Measurements from ENCODE around the gene ZNF394. TPM values are rescaled to one million over a fixed set of nuclear protein-coding genes. Genes with fewer than 3 reads are reported as not detected.
"Not testable (repeated sequence)": the region's sequence is repeated elsewhere in the genome, so short reads cannot be mapped to it uniquely, and the experiment has no call there.

ZNF394 gene
- 14.2 TPM for polyA plus RNA-seq (2013, experiment 1 of 2)
- polyA plus RNA-seq (2013, experiment 2 of 2): 13.1 TPM

DNA sequence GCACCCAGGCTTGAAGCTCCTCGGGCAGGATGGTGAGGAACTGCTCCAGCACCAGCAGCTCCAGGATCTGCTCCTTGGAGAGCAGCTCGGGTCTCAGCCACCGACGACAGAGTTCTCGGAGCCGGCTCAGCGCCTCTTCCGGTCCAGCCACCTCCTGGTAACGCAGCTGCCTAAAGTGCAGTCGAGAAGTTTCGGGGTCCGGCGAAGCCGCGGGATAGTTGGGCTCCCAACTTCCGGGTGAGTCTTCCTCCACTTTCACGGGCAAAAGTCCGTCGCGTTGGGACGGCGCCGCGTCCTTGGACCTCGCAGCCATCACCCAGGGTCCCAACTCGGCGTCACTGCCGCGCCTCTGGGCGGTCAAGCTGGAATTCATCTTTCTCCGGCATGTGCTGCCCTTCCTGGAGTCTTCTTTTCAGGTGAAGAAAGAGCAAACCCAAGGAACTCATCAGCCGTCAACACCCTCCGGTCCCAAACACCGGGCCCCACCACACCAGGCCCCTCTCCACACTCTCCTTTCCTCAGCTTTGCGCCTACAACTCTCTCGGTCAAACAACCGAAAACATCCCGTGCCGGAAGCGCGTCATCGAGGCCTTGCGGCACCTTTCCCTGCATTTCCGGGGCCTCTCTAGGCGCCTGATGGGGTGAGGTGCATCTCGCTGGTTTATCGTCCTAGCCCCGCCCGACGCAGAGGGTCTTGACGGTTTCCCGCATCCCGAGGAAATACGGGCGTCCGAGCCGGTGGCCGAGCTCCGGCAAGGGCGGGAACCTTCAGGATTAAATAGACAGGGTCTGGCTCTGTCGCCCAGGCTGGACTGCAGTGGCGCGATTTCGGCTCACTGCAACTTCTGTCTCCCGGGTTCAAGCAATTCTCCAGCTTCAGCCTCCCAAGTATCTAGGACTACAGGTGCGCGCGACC, at the start of gene ZNF394:
ZNF394 (minus strand) TSS at position 561 of the 916 bp plus-strand sequence; CDS start at position 373, 188 bp downstream.
- WGBS, 2 experiments (ENCODE audit: insufficient coverage in 2 of 2): 0 to 1% methylated on average over 56 to 63 of the region's 68 CpGs
- Histone ChIP-seq H3K9me3 (ENCODE audit: control insufficient read depth, low read length) (no peaks in the 10 kb centered on the region), H3K4me1 (ENCODE audit: control insufficient read depth, insufficient read depth, low read length, poor library complexity, severe bottlenecking) (peaks cover 4% of the 10 kb centered on the region), H3K27ac (ENCODE audit: low read depth, low read length, severe bottlenecking) (peak within 1 kb of the TSS; percentile 91), H3K36me3 (ENCODE audit: control insufficient read depth, insufficient read depth, low read length) (peaks cover 30% of the 10 kb centered on the region), H3K4me3 (ENCODE audit: extremely low read depth, insufficient read depth, low read length, poor library complexity, severe bottlenecking) (peak within 1 kb of the TSS; percentile 98)

DNA sequence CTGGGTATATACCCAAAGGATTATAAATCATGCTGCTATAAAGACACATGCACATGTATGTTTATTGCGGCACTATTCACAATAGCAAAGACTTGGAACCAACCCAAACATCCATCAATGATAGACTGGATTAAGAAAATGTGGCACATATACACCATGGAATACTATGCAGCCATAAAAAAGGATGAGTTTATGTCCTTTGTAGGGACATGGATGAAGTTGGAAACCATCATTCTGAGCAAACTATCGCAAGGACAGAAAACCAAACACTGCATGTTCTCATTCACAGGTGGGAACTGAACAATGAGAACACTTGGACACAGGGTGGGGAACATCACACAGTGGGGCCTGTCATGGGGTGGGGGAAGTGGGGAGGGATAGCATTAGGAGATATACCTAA, 49.5 kb upstream of the ZNF394 start:
- not testable (repeated sequence) for H3K27ac ChIP-seq (ENCODE audit: low read depth, low read length, severe bottlenecking); H3K4me3 ChIP-seq (ENCODE audit: extremely low read depth, insufficient read depth, low read length, poor library complexity, severe bottlenecking); H3K4me1 ChIP-seq (ENCODE audit: control insufficient read depth, insufficient read depth, low read length, poor library complexity, severe bottlenecking); H3K9me3 ChIP-seq (ENCODE audit: control insufficient read depth, low read length)
- peaks cover 38% of the 10 kb centered on the region for H3K36me3 ChIP-seq (ENCODE audit: control insufficient read depth, insufficient read depth, low read length)
- no CpG with 5 or more reads among the region's 2 CpGs for WGBS, 2 experiments (ENCODE audit: insufficient coverage in 2 of 2)

- Histone ChIP-seq H3K36me3 (ENCODE audit: control insufficient read depth, insufficient read depth, low read length) (peaks cover 30% of the 10 kb centered on the region), H3K9me3 (ENCODE audit: control insufficient read depth, low read length) (peaks cover 25% of the 10 kb centered on the region)
- not testable (repeated sequence) for H3K4me1 ChIP-seq (ENCODE audit: control insufficient read depth, insufficient read depth, low read length, poor library complexity, severe bottlenecking); H3K4me3 ChIP-seq (ENCODE audit: extremely low read depth, insufficient read depth, low read length, poor library complexity, severe bottlenecking); H3K27ac ChIP-seq (ENCODE audit: low read depth, low read length, severe bottlenecking)
- WGBS, 2 experiments (ENCODE audit: insufficient coverage in 2 of 2): 91 to 100% methylated on average over 2 to 4 of the region's 5 CpGs
Measured at GRCh38 chr7:99545308-99545707, 45.2 kb upstream of the ZNF394 start.

DNA sequence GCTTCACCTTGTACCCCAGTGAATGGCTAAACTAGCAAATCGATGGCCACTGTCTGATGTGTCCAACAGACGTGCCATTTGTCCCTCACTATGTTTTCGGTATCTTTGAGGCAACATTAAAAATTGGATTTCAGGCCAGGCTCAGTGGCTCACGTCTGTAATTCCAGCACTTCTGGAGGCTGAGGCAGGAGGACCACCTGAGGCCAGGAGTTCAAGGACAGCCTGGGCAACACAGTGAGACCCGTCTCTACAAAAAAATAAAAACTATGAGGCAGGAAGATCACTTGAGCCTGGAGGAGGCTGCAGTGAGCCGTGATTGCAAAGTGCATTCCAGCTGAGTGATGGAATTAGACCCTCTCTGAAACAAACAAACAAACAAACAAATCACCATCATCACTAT, 43.8 kb upstream of the ZNF394 start:
- Histone ChIP-seq H3K4me3 (ENCODE audit: extremely low read depth, insufficient read depth, low read length, poor library complexity, severe bottlenecking) (no peak overlapping the region), H3K27ac (ENCODE audit: low read depth, low read length, severe bottlenecking) (no peak overlapping the region), H3K9me3 (ENCODE audit: control insufficient read depth, low read length) (peaks cover 26% of the 10 kb centered on the region), H3K4me1 (ENCODE audit: control insufficient read depth, insufficient read depth, low read length, poor library complexity, severe bottlenecking) (no peaks in the 10 kb centered on the region), H3K36me3 (ENCODE audit: control insufficient read depth, insufficient read depth, low read length) (peaks cover 30% of the 10 kb centered on the region)
- WGBS, 2 experiments (ENCODE audit: insufficient coverage in 2 of 2): 91 to 95% methylated on average over 5 to 6 of the region's 6 CpGs

- Histone ChIP-seq H3K4me3 (ENCODE audit: extremely low read depth, insufficient read depth, low read length, poor library complexity, severe bottlenecking) (no peak overlapping the region), H3K27ac (ENCODE audit: low read depth, low read length, severe bottlenecking) (no peak overlapping the region)
- WGBS, 2 experiments (ENCODE audit: insufficient coverage in 2 of 2): 93 to 97% methylated on average over 32 to 34 of the region's 34 CpGs
Measured at GRCh38 chr7:99543081-99543671, 43.1 kb upstream of the ZNF394 start.

DNA sequence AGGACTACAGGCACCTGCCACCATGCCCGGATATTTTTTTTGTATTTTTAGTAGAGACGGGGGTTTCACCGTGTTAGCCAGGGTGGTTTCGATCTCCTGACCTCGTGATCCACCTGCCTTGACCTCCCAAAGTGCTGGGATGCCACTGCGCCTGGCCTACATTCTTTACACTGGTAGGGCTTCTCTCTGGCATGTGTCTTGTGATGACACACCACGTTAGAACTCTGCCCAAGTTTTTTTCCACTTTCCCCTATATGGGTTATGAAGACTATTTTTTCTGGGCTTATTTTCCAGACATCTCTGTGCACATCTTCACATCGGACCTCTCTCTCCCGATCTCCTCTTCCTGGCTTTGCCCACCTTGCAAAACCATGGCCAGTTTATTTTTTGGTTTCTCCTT, 41.1 kb upstream of the ZNF394 start:
- H3K27ac ChIP-seq (ENCODE audit: low read depth, low read length, severe bottlenecking): no peak overlapping the region
- 90 to 92% methylated on average over 6 to 7 of the region's 9 CpGs for WGBS, 2 experiments (ENCODE audit: insufficient coverage in 2 of 2)
- no peak overlapping the region for H3K4me3 ChIP-seq (ENCODE audit: extremely low read depth, insufficient read depth, low read length, poor library complexity, severe bottlenecking)
- peaks cover 26% of the 10 kb centered on the region for H3K9me3 ChIP-seq (ENCODE audit: control insufficient read depth, low read length)
- peaks cover 5% of the 10 kb centered on the region for H3K36me3 ChIP-seq (ENCODE audit: control insufficient read depth, insufficient read depth, low read length)
- H3K4me1 ChIP-seq (ENCODE audit: control insufficient read depth, insufficient read depth, low read length, poor library complexity, severe bottlenecking): no peaks in the 10 kb centered on the region

More at GRCh38 chr7:99543081-99543671, 43.1 kb upstream of the ZNF394 start:
- no peaks in the 10 kb centered on the region for H3K4me1 ChIP-seq (ENCODE audit: control insufficient read depth, insufficient read depth, low read length, poor library complexity, severe bottlenecking)
- H3K9me3 ChIP-seq (ENCODE audit: control insufficient read depth, low read length): peaks cover 26% of the 10 kb centered on the region
- peaks cover 23% of the 10 kb centered on the region for H3K36me3 ChIP-seq (ENCODE audit: control insufficient read depth, insufficient read depth, low read length)

- WGBS, 2 experiments (ENCODE audit: insufficient coverage in 2 of 2): 94 to 100% methylated on average over 2 to 3 of the region's 5 CpGs
- no peak overlapping the region for H3K4me3 ChIP-seq (ENCODE audit: extremely low read depth, insufficient read depth, low read length, poor library complexity, severe bottlenecking)
- peaks cover 4% of the 10 kb centered on the region for H3K36me3 ChIP-seq (ENCODE audit: control insufficient read depth, insufficient read depth, low read length)
- peaks cover 26% of the 10 kb centered on the region for H3K9me3 ChIP-seq (ENCODE audit: control insufficient read depth, low read length)
- no peak overlapping the region for H3K27ac ChIP-seq (ENCODE audit: low read depth, low read length, severe bottlenecking)
- H3K4me1 ChIP-seq (ENCODE audit: control insufficient read depth, insufficient read depth, low read length, poor library complexity, severe bottlenecking): no peaks in the 10 kb centered on the region
Measured at GRCh38 chr7:99540542-99540941, 40.5 kb upstream of the ZNF394 start.

GRCh38 chr7:99539213-99539811, 39.2 kb upstream of the ZNF394 start:
- WGBS, 2 experiments (ENCODE audit: insufficient coverage in 2 of 2): 76 to 87% methylated on average over 4 to 5 of the region's 7 CpGs

GRCh38 chr7:99535667-99536066, 35.6 kb upstream of the ZNF394 start:
- no peak overlapping the region for H3K4me3 ChIP-seq (ENCODE audit: extremely low read depth, insufficient read depth, low read length, poor library complexity, severe bottlenecking)
- peaks cover 39% of the 10 kb centered on the region for H3K36me3 ChIP-seq (ENCODE audit: control insufficient read depth, insufficient read depth, low read length)
- no peaks in the 10 kb centered on the region for H3K4me1 ChIP-seq (ENCODE audit: control insufficient read depth, insufficient read depth, low read length, poor library complexity, severe bottlenecking)
- H3K27ac ChIP-seq (ENCODE audit: low read depth, low read length, severe bottlenecking): no peak overlapping the region
- H3K9me3 ChIP-seq (ENCODE audit: control insufficient read depth, low read length): peaks cover 38% of the 10 kb centered on the region
- WGBS, 2 experiments (ENCODE audit: insufficient coverage in 2 of 2): no CpG with 5 or more reads among the region's 2 CpGs

More at GRCh38 chr7:99539213-99539811, 39.2 kb upstream of the ZNF394 start:
- Histone ChIP-seq H3K4me1 (ENCODE audit: control insufficient read depth, insufficient read depth, low read length, poor library complexity, severe bottlenecking) (no peaks in the 10 kb centered on the region), H3K9me3 (ENCODE audit: control insufficient read depth, low read length) (peaks cover 26% of the 10 kb centered on the region), H3K36me3 (ENCODE audit: control insufficient read depth, insufficient read depth, low read length) (peaks cover 8% of the 10 kb centered on the region), H3K4me3 (ENCODE audit: extremely low read depth, insufficient read depth, low read length, poor library complexity, severe bottlenecking) (no peak overlapping the region), H3K27ac (ENCODE audit: low read depth, low read length, severe bottlenecking) (no peak overlapping the region)

DNA sequence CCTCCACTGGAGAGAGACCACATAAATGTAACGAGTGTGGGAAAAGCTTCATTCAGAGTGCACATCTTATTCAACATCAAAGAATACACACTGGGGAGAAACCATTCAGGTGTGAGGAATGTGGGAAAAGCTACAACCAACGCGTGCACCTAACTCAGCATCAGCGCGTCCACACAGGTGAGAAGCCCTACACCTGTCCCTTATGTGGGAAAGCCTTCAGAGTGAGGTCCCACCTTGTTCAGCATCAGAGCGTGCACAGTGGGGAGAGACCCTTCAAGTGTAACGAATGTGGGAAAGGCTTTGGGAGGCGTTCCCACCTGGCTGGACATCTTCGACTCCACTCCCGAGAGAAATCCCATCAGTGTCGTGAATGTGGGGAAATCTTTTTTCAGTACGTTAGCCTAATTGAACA, 31.3 kb upstream of the ZNF394 start:
- Histone ChIP-seq H3K36me3 (ENCODE audit: control insufficient read depth, insufficient read depth, low read length) (peaks cover 79% of the 10 kb centered on the region), H3K4me3 (ENCODE audit: extremely low read depth, insufficient read depth, low read length, poor library complexity, severe bottlenecking) (no peak overlapping the region), H3K9me3 (ENCODE audit: control insufficient read depth, low read length) (peaks cover 54% of the 10 kb centered on the region), H3K27ac (ENCODE audit: low read depth, low read length, severe bottlenecking) (no peak overlapping the region), H3K4me1 (ENCODE audit: control insufficient read depth, insufficient read depth, low read length, poor library complexity, severe bottlenecking) (no peaks in the 10 kb centered on the region)
- WGBS, 2 experiments (ENCODE audit: insufficient coverage in 2 of 2): 92 to 98% methylated on average over 11 to 12 of the region's 12 CpGs
